Activated CD8-positive, alpha-beta memory T cell treated with anti-CD3 and anti-CD28 coated beads for 36 hours (primary cell): Measurements from ENCODE around the gene FRMD7. TPM values are rescaled to one million over a fixed set of nuclear protein-coding genes. Genes with fewer than 3 reads are reported as not detected.

Experiments
- CTCF ChIA-PET: fragments of 350-600 bp; sonication (Branson Sonifier 250); formaldehyde crosslinking; loops from one replicate; lab custom pipeline; 2021; ENCODE audit warnings: antibody characterized with exemption; lab: Charles Lee
- POLR2A ChIA-PET: fragments of 350-600 bp; sonication (Branson Sonifier 250); formaldehyde crosslinking; loops from one replicate; lab custom pipeline; 2021; ENCODE audit warnings: antibody characterized with exemption; lab: Charles Lee
- total RNA-seq, 2 experiments: library from RNA; stranded (reverse); gene quantifications; one replicate each; pipeline ENCODE4 v1.2.3, GENCODE V29; 2021

FRMD7 gene
- total RNA-seq, 2 experiments from 2014 or later, result not detected

DNA sequence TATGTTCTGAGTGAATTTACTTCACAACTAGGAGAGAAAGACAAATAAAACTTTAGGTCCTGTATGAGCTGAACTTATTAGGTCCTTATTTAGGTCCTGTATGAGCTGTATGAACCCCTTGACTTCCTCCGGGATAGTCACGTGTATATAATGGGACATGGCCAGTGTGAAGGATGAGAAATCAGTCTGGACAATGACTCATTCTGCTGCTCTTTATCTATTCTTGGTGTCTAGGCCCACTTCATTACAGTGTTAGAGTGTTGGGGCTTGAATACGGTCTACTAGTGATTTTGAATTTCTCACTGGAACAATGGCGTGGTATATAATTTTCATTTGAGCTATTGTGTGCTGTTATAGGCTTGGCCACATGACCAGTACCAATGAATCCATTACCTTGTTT, 82.9 kb downstream of the FRMD7 start:
- CTCF ChIA-PET, result no interaction called here
- POLR2A ChIA-PET, result no interaction called here

GRCh38 chrX:132043977-132044376, 83.8 kb downstream of the FRMD7 start:
- ChIA-PET CTCF (no interaction called here), POLR2A (no interaction called here)

GRCh38 chrX:132041015-132041414, 86.8 kb downstream of the FRMD7 start:
- ChIA-PET POLR2A (no interaction called here), CTCF (interaction anchor here (0.7 kb wide), 1 partner anchor 85 kb away, joined by 3 read pairs; no protein-coding TSS in a partner anchor)

DNA sequence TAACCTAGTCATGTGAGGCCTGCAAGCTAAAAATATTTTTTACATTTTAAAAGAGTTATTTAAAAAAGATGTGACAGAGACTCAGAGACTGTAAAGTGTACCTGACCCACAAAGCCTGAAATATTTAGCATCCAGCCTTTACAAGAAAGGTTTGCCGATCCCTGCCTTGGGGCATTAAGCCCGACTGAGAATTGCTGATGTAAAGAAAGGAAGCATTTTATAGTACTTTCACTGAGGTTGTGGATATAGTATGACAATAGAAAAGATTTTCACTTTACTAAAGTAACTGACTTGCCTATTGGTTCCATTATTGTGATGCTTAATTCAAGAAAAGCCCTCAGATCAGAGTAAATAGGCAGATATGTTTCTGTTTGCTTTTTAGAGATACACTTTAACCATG, 87.8 kb downstream of the FRMD7 start:
- ChIA-PET POLR2A (no interaction called here), CTCF (no interaction called here)

GRCh38 chrX:132037479-132037993, 90.3 kb downstream of the FRMD7 start:
- POLR2A ChIA-PET, result interaction anchor here (0.7 kb wide), 1 partner anchor 9 kb away, joined by 10 read pairs; no protein-coding TSS in a partner anchor
- CTCF ChIA-PET, result no interaction called here

GRCh38 chrX:132034648-132035047, 93.2 kb downstream of the FRMD7 start:
- ChIA-PET POLR2A (no interaction called here), CTCF (no interaction called here)

GRCh38 chrX:132033166-132033565, 94.7 kb downstream of the FRMD7 start:
- ChIA-PET CTCF (no interaction called here), POLR2A (no interaction called here)

DNA sequence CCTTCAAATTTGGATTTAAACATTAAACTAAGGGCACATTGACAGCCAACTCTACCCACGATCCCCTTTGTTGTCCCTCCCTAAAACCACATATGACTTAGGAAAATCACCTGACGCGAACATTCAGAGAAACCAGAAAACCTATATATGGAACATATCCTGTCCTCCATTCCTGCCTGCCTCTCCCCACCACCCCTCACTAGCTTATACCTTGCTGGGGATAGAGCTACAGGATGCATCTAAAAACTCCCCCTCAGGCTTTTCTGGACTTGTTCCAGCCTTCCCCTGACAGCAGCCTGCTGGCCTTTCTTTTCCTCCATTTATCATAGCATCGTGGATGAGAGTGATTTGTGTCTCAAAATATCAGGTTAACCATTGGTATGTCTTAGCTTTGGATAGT, 96.0 kb downstream of the FRMD7 start:
- ChIA-PET POLR2A (no interaction called here), CTCF (no interaction called here)

DNA sequence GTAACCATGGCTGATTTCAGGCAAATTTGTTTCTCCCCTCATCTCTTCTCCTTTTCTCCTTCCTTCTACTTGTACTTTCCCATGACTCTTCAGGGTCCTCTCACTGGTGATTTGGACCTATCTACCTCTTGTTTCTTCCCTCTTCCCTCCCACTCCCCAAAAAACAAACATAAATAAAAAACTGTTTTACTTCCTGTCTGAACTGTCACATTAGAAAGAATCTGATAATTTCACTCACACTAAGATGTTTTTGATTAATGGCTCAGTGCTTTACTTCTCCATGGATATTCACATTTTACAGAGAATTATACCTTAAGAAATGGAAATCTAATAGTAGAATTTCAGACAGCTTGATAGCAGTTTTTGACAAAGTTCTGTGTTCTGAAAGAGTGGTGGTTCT, 97.6 kb downstream of the FRMD7 start:
- ChIA-PET POLR2A (no interaction called here), CTCF (no interaction called here)

Other genes starting within 250 kb of the FRMD7 start
- 10 to 100 TPM; 61.8 to 62.8 TPM for gene STK26, start 104.7 kb downstream of the FRMD7 start, total RNA-seq
- 10 to 100 TPM; 28.1 to 30.8 TPM for gene RAP2C, start 91.4 kb upstream of the FRMD7 start, total RNA-seq